Effector memory CD8-positive, alpha-beta T cell (primary cell): ENCODE results near the gene WNK2.
"Not testable (repeated sequence)": the region's sequence is repeated elsewhere in the genome, so short reads cannot be mapped to it uniquely, and the experiment has no call there.

ENCODE experiments used
- ATAC-seq: fragments of 150-1000 bp; cut with Tn5 transposase; replicated peaks from 2 replicates; pipeline ENCODE4 v1.10.0; 2021; ENCODE audit warnings: mild to moderate bottlenecking, moderate library complexity
- DNase-seq, 3 experiments: peaks; one replicate each; pipeline ENCODE4 v3.0.0; 2021
- H3K27ac Mint-ChIP-seq, 2 donors: one replicate each; pipeline ENCODE4 v1.8.0; 2022; ENCODE audit warnings: mild to moderate bottlenecking in 2 of 2, mixed read lengths in 2 of 2, moderate library complexity in 2 of 2
- H3K27me3 Mint-ChIP-seq, 2 donors: one replicate each; pipeline ENCODE4 v1.8.0; 2022; ENCODE audit warnings: mixed read lengths in 2 of 2
- H3K36me3 Mint-ChIP-seq: one replicate; pipeline ENCODE4 v1.8.0; 2022; ENCODE audit warnings: mild to moderate bottlenecking, moderate library complexity, mixed read lengths; ENCODE audit not compliant: insufficient read depth
- H3K4me1 Mint-ChIP-seq, 2 donors: one replicate each; pipeline ENCODE4 v1.8.0; 2022; ENCODE audit warnings: low read depth in 2 of 2, mixed read lengths in 2 of 2
- H3K4me3 Mint-ChIP-seq, 2 donors: one replicate each; pipeline ENCODE4 v1.8.0; 2022; ENCODE audit warnings: mild to moderate bottlenecking in 2 of 2, mixed read lengths in 2 of 2, moderate library complexity in 2 of 2
- H3K9me3 Mint-ChIP-seq, 2 donors: one replicate each; pipeline ENCODE4 v1.8.0; 2022; ENCODE audit warnings: mixed read lengths in 2 of 2

Gene WNK2

DNA sequence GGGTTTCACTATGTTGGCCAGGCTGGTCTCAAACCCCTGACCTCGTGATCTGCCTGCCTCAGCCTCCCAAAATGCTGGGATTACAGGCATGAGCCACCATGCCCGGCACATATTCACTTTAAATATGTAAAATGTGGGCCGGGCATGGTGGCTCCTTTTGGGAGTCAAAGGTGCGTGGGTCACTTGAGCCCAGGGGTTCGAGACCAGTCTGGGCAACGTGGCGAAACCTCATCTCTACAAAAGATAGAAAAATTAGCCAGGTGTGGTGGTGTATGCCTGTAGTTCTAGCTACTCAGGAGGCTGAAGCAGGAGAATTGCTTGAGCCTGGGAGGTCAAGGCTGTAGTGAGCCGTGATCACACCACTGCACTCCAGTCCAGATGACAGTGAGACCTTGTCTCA lies 67.4 kb downstream of the WNK2 start:
- not testable (repeated sequence) for H3K27ac Mint-ChIP-seq, H3K4me3 Mint-ChIP-seq, H3K36me3 Mint-ChIP-seq, H3K4me1 Mint-ChIP-seq, H3K27me3 Mint-ChIP-seq, H3K9me3 Mint-ChIP-seq, DNase-seq, ATAC-seq

DNA sequence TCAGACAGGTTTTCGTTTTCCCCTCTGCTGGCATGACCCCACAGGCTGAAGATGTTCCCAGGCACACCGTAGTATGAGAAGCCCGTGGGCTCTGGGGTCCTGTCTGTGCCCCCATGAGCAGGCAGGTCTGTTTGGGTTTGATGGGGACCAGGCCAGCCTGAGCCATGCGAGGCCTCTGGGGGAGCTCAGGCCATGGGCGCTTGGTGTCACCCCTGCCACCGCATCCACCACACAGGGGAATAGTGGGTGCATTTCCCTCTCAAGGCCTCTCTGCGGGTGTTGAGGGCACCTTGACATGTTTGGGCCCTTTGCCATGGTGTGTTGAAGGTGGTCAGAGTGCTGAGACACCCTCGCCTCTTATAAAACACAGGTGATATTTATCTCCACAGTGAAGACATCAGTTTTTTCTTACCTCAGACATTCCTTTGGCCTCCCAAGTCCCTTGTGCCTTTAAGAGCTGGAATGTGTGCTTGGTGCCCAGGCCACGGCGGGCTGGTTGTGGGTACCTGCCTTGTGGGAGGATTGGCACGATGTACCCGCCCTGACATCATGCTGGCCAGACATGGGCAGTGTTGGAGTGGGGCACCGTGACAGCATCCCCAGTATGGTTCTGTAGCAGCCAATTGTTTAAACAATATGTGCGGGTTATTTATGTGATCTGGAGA lies 68.3 kb downstream of the WNK2 start:
- Mint-ChIP-seq H3K27ac (no peak overlapping the region), H3K27me3 (no peaks in the 10 kb centered on the region), H3K36me3 (no peaks in the 10 kb centered on the region), H3K4me3 (no peak overlapping the region), H3K9me3 (no peaks in the 10 kb centered on the region), H3K4me1 (no peaks in the 10 kb centered on the region)
- no peak for ATAC-seq
- DNase-seq = no peak

DNA sequence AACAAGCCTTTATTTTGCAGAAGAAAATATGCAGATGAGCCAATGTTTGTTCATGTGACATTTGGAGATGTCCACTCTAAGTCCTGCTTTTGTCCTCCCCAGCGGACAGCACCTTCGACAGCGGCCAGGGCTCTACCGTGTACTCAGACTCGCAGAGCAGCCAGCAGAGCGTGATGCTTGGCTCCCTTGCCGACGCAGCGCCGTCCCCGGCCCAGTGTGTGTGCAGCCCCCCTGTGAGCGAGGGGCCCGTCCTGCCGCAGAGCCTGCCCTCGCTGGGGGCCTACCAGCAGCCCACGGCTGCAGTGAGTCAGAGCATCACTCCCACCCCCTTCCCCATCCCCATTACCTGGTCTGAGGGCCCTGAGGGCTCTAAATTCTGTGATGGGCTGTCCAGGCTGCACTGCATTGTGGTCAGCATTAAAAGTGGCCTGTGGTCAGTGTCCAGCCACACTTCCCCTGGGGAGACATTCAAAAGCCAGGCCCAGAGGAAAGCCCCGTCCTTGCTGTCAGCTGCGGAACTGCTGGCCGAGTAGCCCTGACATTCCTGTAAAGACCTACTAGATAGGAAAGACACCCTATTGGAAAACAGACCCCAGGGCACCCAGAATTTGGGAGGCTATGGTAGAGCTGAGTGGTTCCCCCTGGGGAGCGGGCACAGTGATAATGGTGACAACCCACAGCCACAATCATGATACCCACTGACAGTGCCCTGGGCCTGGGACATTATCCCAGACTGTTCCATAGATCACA lies 69.0 kb downstream of the WNK2 start:
- H3K9me3 Mint-ChIP-seq = no peaks in the 10 kb centered on the region
- H3K4me1 Mint-ChIP-seq = no peaks in the 10 kb centered on the region
- no peaks in the 10 kb centered on the region for H3K27me3 Mint-ChIP-seq
- no peak for DNase-seq
- no peak for ATAC-seq
- H3K4me3 Mint-ChIP-seq = no peak overlapping the region
- H3K27ac Mint-ChIP-seq = no peak overlapping the region
- no peaks in the 10 kb centered on the region for H3K36me3 Mint-ChIP-seq

DNA sequence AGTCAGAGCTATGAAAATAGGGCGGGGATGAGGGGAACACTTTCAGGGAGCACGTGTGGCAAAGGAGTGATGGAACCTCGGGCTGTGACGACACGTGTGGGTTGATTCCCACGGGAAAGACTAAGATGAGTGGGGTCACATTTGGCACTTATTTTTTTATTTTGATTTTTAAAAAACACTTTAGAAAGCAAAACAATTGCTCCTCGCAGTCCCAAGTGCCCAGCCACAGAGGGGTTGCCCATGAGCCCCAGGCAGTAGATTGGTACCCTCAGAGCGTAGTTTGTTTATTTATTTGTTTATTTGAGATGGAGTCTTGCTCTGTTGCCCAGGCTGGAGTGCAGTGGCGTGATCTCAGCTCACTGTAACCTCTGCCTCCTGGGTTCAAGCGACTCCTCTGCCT lies 69.7 kb downstream of the WNK2 start:
- H3K4me3 Mint-ChIP-seq = no peak overlapping the region
- no peaks in the 10 kb centered on the region for H3K27me3 Mint-ChIP-seq
- no peaks in the 10 kb centered on the region for H3K9me3 Mint-ChIP-seq
- H3K27ac Mint-ChIP-seq = no peak overlapping the region
- DNase-seq (no peak), ATAC-seq (no peak)
- H3K4me1 Mint-ChIP-seq = no peaks in the 10 kb centered on the region
- no peaks in the 10 kb centered on the region for H3K36me3 Mint-ChIP-seq

DNA sequence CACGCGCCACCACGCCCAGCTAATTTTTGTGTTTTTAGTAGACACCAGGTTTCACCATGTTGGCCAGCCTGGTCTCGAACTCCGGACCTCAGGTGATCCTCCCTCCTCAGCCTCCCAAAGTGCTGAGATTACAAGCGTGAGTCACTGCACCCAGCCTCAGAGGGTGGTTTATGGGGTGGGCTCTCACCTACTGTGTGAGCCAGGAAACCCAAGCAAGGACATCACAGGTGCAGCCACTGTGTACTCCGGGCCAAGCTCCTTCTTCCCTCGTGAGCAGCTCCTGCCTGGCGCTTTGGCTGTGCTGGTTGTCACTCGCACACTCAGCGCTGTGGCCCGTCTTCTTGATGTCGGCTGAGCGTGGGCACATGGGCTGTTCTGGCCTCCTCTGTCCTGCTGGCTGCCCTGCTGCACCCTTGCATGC lies 70.1 kb downstream of the WNK2 start:
- Mint-ChIP-seq H3K9me3 (no peaks in the 10 kb centered on the region), H3K4me1 (no peaks in the 10 kb centered on the region), H3K27me3 (no peaks in the 10 kb centered on the region), H3K36me3 (no peaks in the 10 kb centered on the region), H3K4me3 (no peak overlapping the region), H3K27ac (no peak overlapping the region)
- ATAC-seq (no peak), DNase-seq (no peak)

DNA sequence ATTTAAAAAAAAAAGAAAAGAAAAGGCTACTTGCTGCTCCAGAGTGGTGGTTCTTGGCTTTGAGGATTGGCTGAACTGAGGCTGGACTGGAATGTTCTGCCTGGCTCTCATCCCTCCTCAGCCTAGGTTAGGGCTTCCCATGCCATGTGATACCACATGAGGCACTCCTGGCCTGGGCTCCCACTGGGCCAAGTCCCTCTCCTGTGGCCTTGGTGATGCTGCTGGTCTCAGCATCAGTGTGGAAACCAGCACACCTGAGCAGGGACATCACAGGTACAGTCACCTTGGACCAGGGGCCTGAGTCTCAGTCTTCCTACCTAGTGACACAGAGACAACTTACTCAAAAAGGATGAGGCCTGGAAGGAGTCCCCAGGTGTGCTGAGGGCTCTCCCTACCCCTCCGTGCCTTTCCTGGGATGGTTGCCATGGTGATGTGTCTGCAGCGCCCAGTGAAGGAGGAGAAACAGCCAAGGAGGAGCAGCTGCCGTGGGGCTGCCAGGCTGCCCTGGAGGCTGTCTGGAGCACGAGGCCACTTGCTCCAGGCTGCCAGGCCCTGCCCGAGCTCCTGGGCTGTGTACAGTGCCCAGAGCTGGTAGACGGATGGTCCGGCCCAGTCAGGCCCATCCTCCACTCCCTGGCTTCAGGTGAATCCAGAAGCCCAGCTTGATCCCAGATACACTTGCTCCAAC lies 71.0 kb downstream of the WNK2 start:
- DNase-seq = no peak
- Mint-ChIP-seq H3K9me3 (no peaks in the 10 kb centered on the region), H3K27me3 (peaks cover 0 to 6% of the 10 kb centered on the region in 2 donors)

DNA sequence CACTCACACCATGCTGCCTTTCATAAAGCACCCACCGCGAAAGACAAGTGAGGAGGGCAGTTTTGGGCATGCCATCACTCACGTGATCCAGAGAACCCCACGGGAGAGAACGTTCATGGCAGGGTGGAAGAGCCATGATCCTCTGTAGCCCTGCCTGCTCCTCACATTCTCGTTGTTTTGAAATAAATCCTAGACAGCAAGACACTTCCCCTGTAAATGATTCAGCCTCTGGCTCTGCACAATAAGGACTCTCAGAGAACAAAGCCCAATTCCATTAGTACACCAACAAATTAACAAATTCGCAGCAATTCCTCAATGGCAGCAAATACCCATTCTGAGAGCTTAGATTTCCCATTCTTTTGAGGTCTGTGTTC lies 71.5 kb downstream of the WNK2 start:
- DNase-seq = no peak
- H3K27ac Mint-ChIP-seq = no peak overlapping the region
- no peak for ATAC-seq
- H3K27me3 Mint-ChIP-seq = peaks cover 0 to 12% of the 10 kb centered on the region in 2 donors
- H3K9me3 Mint-ChIP-seq = no peaks in the 10 kb centered on the region
- no peaks in the 10 kb centered on the region for H3K36me3 Mint-ChIP-seq
- H3K4me1 Mint-ChIP-seq = no peaks in the 10 kb centered on the region
- no peak overlapping the region for H3K4me3 Mint-ChIP-seq

More for the DNA sequence above, 71.0 kb downstream of the WNK2 start:
- Mint-ChIP-seq H3K36me3 (no peaks in the 10 kb centered on the region), H3K27ac (no peak overlapping the region), H3K4me3 (no peak overlapping the region), H3K4me1 (no peaks in the 10 kb centered on the region)
- no peak for ATAC-seq

DNA sequence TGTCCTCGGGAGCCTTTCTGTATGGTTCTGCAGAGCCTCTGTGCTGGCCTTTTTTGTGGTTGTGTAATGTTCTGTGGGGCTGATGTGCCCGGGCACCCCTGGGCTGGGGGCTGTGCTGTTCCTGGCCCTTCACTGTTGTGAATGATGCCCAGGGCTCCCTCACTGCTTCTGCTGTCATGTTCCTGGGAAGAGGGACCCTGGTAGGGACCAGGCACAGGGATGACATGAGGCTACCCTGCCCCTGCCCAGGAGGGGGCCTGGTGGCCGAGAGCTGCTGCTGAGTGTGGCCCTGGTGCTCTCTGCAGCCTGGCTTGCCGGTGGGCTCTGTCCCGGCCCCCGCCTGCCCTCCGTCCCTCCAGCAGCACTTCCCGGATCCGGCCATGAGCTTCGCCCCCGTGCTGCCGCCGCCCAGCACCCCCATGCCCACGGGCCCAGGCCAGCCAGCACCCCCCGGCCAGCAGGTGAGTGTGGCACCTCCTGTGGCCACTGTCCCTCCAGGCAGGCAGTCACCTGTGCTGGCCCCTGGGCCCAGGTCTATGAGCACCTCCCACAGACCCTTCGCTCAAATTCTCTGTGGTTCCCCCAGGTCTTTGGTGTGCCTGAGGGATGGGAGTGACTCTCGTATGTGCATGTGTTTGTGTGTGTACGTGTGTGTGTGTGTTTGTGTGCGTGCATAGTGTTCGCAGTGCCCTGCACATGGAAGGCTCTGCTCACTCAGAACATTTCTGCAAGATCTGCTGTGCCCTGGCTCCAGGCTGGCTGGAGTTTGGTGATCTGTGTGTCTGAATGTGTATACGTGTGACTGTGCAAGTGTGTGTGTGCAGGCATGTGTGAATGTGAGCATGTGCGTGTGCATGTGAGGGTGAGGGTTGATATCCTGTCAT lies 72.3 kb downstream of the WNK2 start:
- no peaks in the 10 kb centered on the region for H3K9me3 Mint-ChIP-seq
- no peak for DNase-seq
- no peak for ATAC-seq
- H3K36me3 Mint-ChIP-seq = no peaks in the 10 kb centered on the region
- no peak overlapping the region for H3K27ac Mint-ChIP-seq
- H3K4me1 Mint-ChIP-seq = no peaks in the 10 kb centered on the region
- H3K4me3 Mint-ChIP-seq = no peak overlapping the region
- H3K27me3 Mint-ChIP-seq = peaks cover 0 to 14% of the 10 kb centered on the region in 2 donors

DNA sequence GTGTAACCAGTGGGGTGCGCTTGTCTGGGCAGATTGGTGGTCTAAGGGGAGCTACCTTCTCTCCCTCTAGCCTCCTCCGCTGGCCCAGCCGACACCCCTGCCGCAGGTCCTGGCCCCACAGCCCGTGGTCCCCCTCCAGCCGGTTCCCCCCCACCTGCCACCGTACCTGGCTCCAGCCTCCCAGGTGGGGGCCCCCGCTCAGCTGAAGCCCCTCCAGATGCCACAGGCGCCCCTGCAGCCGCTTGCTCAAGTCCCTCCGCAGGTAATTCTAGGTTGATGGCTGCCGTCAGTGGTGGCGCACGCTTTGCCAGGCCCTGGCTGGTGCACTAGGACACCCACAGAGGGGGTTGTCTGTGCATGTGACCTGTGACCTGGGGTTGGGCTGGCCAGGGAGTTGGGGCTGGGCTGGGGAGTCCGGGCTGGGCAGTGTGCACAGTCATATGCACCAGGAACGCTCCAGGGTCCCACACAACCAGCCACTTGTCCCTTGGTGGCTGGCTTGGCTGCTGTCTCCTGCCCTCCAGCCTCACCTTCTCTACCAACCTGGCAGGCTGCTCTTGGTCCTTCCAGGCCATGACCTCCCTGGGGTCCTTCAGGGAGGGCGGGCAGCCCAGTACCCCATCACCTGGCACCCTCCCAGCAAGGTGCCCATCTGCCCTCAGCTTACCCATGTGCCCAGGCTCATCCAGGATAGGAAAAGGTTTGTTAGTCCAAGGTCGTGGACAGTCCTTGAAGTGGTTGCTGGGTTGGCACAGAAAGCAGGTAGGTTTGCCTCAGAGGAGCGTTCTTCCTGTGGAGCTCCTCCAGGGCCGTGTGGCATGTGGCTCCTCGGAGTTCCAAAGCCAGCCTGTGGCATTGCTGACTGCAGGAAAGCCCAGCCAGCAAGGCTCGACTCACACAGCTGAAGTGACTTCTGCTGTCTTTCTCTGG lies 73.2 kb downstream of the WNK2 start:
- DNase-seq = no peak
- H3K9me3 Mint-ChIP-seq = no peaks in the 10 kb centered on the region
- no peaks in the 10 kb centered on the region for H3K36me3 Mint-ChIP-seq
- peaks cover 0 to 21% of the 10 kb centered on the region in 2 donors for H3K27me3 Mint-ChIP-seq
- H3K4me3 Mint-ChIP-seq = no peak overlapping the region
- no peak for ATAC-seq
- H3K27ac Mint-ChIP-seq = no peak overlapping the region
- no peaks in the 10 kb centered on the region for H3K4me1 Mint-ChIP-seq

DNA sequence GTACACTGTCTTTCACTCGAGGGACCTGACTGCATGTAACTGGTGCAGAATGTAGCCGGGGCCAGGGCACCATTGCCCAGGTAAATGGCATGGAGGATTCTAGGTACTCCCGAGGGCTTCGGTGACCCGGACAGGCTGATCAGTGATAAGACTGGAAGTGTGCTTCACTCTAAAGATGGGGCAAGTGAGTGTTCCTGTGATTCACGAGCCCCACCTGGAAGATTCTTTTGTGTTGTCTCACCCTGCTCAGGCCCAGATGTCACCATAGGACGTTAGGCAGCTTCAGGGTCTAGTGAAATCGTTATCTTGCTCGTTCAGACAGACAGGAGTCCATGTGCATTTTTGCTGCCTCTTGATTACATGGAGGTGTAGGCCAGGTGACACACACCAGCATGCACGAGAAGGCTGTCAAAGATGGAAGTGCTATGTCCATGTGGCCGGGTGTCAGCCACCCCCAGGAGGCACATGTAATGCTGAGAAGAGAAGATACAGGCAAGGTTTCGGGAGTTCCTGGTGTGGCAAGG lies 73.9 kb downstream of the WNK2 start:
- H3K36me3 Mint-ChIP-seq = no peaks in the 10 kb centered on the region
- H3K4me1 Mint-ChIP-seq = no peaks in the 10 kb centered on the region
- no peak for ATAC-seq
- DNase-seq = no peak
- H3K27me3 Mint-ChIP-seq = peaks cover 2 to 28% of the 10 kb centered on the region in 2 donors
- no peaks in the 10 kb centered on the region for H3K9me3 Mint-ChIP-seq
- H3K4me3 Mint-ChIP-seq = no peak overlapping the region
- no peak overlapping the region for H3K27ac Mint-ChIP-seq

DNA sequence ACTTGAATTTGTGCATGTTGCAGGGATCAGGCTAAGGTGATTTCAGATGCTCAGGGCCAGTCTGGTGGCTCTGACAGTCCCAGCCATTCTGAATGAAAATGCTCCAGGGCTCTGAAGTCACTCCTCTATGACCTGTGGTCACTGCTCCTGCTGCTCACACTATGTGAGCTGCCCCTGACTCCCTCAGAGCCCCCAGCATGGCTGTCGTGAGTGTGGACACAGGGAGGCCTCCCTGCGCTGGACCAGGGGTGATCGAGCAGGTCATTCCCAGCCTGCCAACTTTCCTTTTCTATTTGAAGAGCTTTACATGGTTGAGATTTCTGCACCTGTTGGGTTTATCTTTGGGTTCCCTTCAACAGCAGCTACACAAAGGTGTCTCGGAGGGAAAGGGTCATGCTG lies 74.5 kb downstream of the WNK2 start:
- no peaks in the 10 kb centered on the region for H3K4me1 Mint-ChIP-seq
- DNase-seq (no peak), ATAC-seq (no peak)

DNA sequence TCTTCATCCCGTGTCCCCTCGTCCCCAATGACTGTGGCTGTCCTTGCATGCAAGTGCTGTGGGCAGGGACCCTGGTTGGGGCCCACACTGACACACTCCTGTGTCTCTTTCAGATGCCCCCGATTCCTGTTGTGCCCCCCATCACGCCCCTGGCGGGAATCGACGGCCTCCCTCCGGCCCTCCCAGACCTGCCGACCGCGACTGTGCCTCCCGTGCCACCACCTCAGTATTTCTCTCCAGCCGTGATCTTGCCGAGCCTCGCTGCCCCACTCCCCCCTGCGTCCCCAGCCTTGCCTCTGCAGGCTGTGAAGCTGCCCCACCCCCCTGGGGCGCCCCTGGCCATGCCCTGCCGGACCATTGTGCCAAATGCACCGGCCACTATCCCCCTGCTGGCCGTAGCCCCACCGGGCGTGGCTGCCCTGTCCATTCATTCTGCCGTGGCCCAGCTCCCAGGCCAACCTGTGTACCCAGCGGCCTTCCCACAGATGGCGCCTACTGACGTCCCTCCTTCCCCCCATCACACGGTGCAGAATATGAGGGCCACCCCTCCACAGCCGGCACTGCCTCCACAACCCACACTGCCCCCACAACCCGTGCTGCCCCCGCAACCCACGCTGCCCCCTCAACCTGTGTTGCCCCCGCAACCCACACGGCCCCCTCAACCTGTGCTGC lies 75.0 kb downstream of the WNK2 start:
- H3K4me3 Mint-ChIP-seq = no peak overlapping the region
- DNase-seq = no peak
- ATAC-seq = no peak
- no peak overlapping the region for H3K27ac Mint-ChIP-seq
- H3K27me3 Mint-ChIP-seq = peaks cover 6 to 34% of the 10 kb centered on the region in 2 donors
- no peaks in the 10 kb centered on the region for H3K9me3 Mint-ChIP-seq
- no peaks in the 10 kb centered on the region for H3K4me1 Mint-ChIP-seq
- H3K36me3 Mint-ChIP-seq = no peaks in the 10 kb centered on the region

More for the DNA sequence above, 74.5 kb downstream of the WNK2 start:
- Mint-ChIP-seq H3K36me3 (no peaks in the 10 kb centered on the region), H3K27ac (no peak overlapping the region), H3K9me3 (no peaks in the 10 kb centered on the region), H3K27me3 (peaks cover 6 to 34% of the 10 kb centered on the region in 2 donors), H3K4me3 (no peak overlapping the region)
